H1 (cell line): ENCODE measurements around the gene TBC1D4. TPM values are rescaled to one million over a fixed set of nuclear protein-coding genes. Genes with fewer than 3 reads are reported as not detected.

Experiments
- CTCF ChIA-PET: fragments of 300-600 bp; sonication (Branson Sonifier 250); formaldehyde crosslinking; loops from one replicate; lab custom pipeline; 2021; ENCODE audit not compliant: partially characterized antibody; lab: Charles Lee
- POLR2A ChIA-PET: fragments of 300-600 bp; sonication (Branson Sonifier 250); formaldehyde crosslinking; loops from one replicate; lab custom pipeline; 2021; ENCODE audit warnings: inconsistent platforms; ENCODE audit not compliant: partially characterized antibody; lab: Charles Lee
- DNase-seq, 2 experiments: peaks; one replicate each; pipeline versions ENCODE4 v3.0.0 to v3.0.0-alpha.2; 2010 to 2022; ENCODE audit warnings: low spot score in 2 of 2, low read depth in 1 of 2, mixed read lengths in 1 of 2
- FAIRE-seq: peaks from 2 replicates; lab custom pipeline; 2011; peaks lifted over from hg19 to GRCh38; lab: Jason Lieb, UNC
- H2AFZ ChIP-seq: 2 replicates; pipeline ENCODE4 v1.8.1; 2012; ENCODE audit warnings: low read length, inconsistent platforms
- H2AK5ac ChIP-seq: 2 replicates; pipeline ENCODE4 v1.6.1; 2013; ENCODE audit warnings: low read depth, low read length
- H2BK120ac ChIP-seq: replicated peaks from 2 replicates; pipeline ENCODE3; 2013; ENCODE audit warnings: low read depth, low read length, inconsistent platforms
- H2BK12ac ChIP-seq: 2 replicates; pipeline ENCODE4 v1.6.1; 2013; ENCODE audit warnings: low read depth, low read length
- H2BK15ac ChIP-seq: 2 replicates; pipeline ENCODE4 v1.6.1; 2013; ENCODE audit warnings: low read length
- H2BK20ac ChIP-seq: 2 replicates; pipeline ENCODE4 v1.6.1; 2013; ENCODE audit warnings: low read length
- H2BK5ac ChIP-seq: 2 replicates; pipeline ENCODE4 v1.6.1; 2013; ENCODE audit warnings: low read depth, low read length
- H3K14ac ChIP-seq: 2 replicates; pipeline ENCODE4 v1.6.1; 2013; ENCODE audit warnings: inconsistent platforms; ENCODE audit not compliant: insufficient read length
- H3K18ac ChIP-seq: 2 replicates; pipeline ENCODE4 v1.6.1; 2013; ENCODE audit warnings: low read length; ENCODE audit errors: extremely low read depth
- H3K23ac ChIP-seq: 2 replicates; pipeline ENCODE4 v1.6.1; 2013; ENCODE audit warnings: inconsistent platforms; ENCODE audit not compliant: insufficient read length
- H3K23me2 ChIP-seq: 2 replicates; pipeline ENCODE4 v1.6.1; 2013; ENCODE audit warnings: low read depth, low read length
- H3K27ac ChIP-seq: 2 replicates; pipeline ENCODE4 v1.6.1; 2011; ENCODE audit warnings: low read depth, low read length, inconsistent platforms
- H3K27me3 ChIP-seq, 4 experiments: replicated peaks in 1 of 4; 1 replicate in 1 of 4; 2 replicates in 3 of 4; pipeline versions ENCODE4 v1.6.1 to v1.8.1; 2011 to 2013; ENCODE audit warnings: low read length in 3 of 4, mild to moderate bottlenecking in 3 of 4, inconsistent platforms in 2 of 4, mixed read lengths in 2 of 4, moderate library complexity in 1 of 4; ENCODE audit not compliant: control insufficient read depth in 3 of 4, insufficient read depth in 3 of 4; ENCODE audit errors: extremely low read depth in 1 of 4
- H3K36me3 ChIP-seq, 4 experiments: 2 replicates each; pipeline versions ENCODE4 v1.6.1 to v1.8.1; 2011 to 2013; ENCODE audit warnings: mild to moderate bottlenecking in 4 of 4, low read length in 3 of 4, moderate library complexity in 2 of 4, control low read depth in 1 of 4, inconsistent platforms in 1 of 4; ENCODE audit not compliant: insufficient read depth in 4 of 4, control insufficient read depth in 2 of 4
- H3K4ac ChIP-seq: replicated peaks from 2 replicates; pipeline ENCODE3; 2013; ENCODE audit warnings: low read length, low read depth, mixed read lengths, inconsistent platforms; ENCODE audit not compliant: insufficient read length
- H3K4me1 ChIP-seq, 4 experiments: replicated peaks in 1 of 4; 1 replicate in 1 of 4; 2 replicates in 3 of 4; pipeline versions ENCODE4 v1.6.1 to v1.8.1; 2011 to 2013; ENCODE audit warnings: low read length in 3 of 4, inconsistent platforms in 2 of 4, mixed read lengths in 1 of 4; ENCODE audit not compliant: insufficient read depth in 4 of 4, control insufficient read depth in 3 of 4
- H3K4me2 ChIP-seq, 2 experiments: 2 replicates each; pipeline versions ENCODE4 v1.6.1 to v1.8.1; 2011 to 2013; ENCODE audit warnings: low read depth in 2 of 2, low read length in 2 of 2, control low read depth in 1 of 2, inconsistent platforms in 1 of 2, mild to moderate bottlenecking in 1 of 2; ENCODE audit not compliant: insufficient read depth in 1 of 2
- H3K4me3 ChIP-seq, 4 experiments: fragments of 200-600, 300-600 bp in 1 of 4; sonication (generic), shearing (Covaris generic), sonication (Bioruptor Twin) in 1 of 4; 2 replicates each; pipeline versions ENCODE4 v1.5.1 to v1.8.1; 2011 to 2016; ENCODE audit warnings: low read length in 4 of 4, low read depth in 3 of 4, control low read depth in 2 of 4, inconsistent platforms in 2 of 4, mild to moderate bottlenecking in 2 of 4, mixed read lengths in 1 of 4, moderate library complexity in 1 of 4; ENCODE audit not compliant: insufficient read depth in 2 of 4; ENCODE audit errors: extremely low read depth in 1 of 4
- H3K56ac ChIP-seq: replicated peaks from 2 replicates; pipeline ENCODE3; 2013; ENCODE audit warnings: low read depth, mild to moderate bottlenecking, mixed read lengths, low read length, inconsistent platforms; ENCODE audit not compliant: insufficient read length
- H3K79me1 ChIP-seq: 2 replicates; pipeline ENCODE4 v1.6.1; 2013; ENCODE audit warnings: low read depth, low read length, control low read depth
- H3K79me2 ChIP-seq, 2 experiments: 2 replicates each; pipeline versions ENCODE4 v1.6.1 to v1.8.1; 2012 to 2013; ENCODE audit warnings: low read length in 2 of 2, mild to moderate bottlenecking in 2 of 2, inconsistent platforms in 1 of 2; ENCODE audit not compliant: insufficient read depth in 2 of 2, control insufficient read depth in 1 of 2
- H3K9ac ChIP-seq, 4 experiments: replicated peaks in 1 of 4; 1 replicate in 1 of 4; 2 replicates in 3 of 4; pipeline versions ENCODE4 v1.6.1 to v1.8.1; 2011 to 2013; ENCODE audit warnings: low read depth in 3 of 4, low read length in 3 of 4, control low read depth in 2 of 4, mild to moderate bottlenecking in 2 of 4, moderate library complexity in 2 of 4, inconsistent platforms in 1 of 4; ENCODE audit errors: extremely low read depth in 1 of 4
- H3K9me3 ChIP-seq, 2 experiments: 2 replicates each; pipeline versions ENCODE4 v1.6.1 to v1.8.1; 2012 to 2013; ENCODE audit warnings: mild to moderate bottlenecking in 2 of 2, moderate library complexity in 2 of 2, control low read depth in 1 of 2, inconsistent platforms in 1 of 2, low read depth in 1 of 2, low read length in 1 of 2, mixed read lengths in 1 of 2; ENCODE audit not compliant: insufficient read depth in 2 of 2
- H4K20me1 ChIP-seq, 2 experiments: replicated peaks in 1 of 2; 2 replicates each; pipeline versions ENCODE3 to v1.8.1; 2011 to 2013; ENCODE audit warnings: inconsistent platforms in 2 of 2, low read length in 2 of 2, mild to moderate bottlenecking in 1 of 2; ENCODE audit not compliant: insufficient read depth in 2 of 2, control insufficient read depth in 1 of 2
- H4K5ac ChIP-seq: 2 replicates; pipeline ENCODE4 v1.6.1; 2013; ENCODE audit warnings: low read length, low read depth, mixed read lengths, inconsistent platforms; ENCODE audit not compliant: insufficient read length
- H4K8ac ChIP-seq: 2 replicates; pipeline ENCODE4 v1.8.0; 2013; ENCODE audit warnings: mild to moderate bottlenecking, moderate library complexity, low read length, inconsistent platforms; ENCODE audit not compliant: insufficient read depth; ENCODE audit errors: extremely low read depth
- H4K91ac ChIP-seq: replicated peaks from 2 replicates; pipeline ENCODE3; 2013; ENCODE audit warnings: low read length, mixed read lengths, inconsistent platforms; ENCODE audit not compliant: insufficient read length
- ASH2L ChIP-seq: fragments of 200-600, 300-600 bp; sonication (generic); IDR thresholded peaks from one replicate; pipeline ENCODE4 v1.7.1; 2017; ENCODE audit warnings: low read length
- CHD1 ChIP-seq: IDR thresholded peaks from 2 replicates; pipeline ENCODE4 v1.6.1; 2012; ENCODE audit warnings: low read depth, low read length, improper control_type of control experiment
- FOSL1 ChIP-seq: IDR thresholded peaks from 2 replicates; pipeline ENCODE4 v1.6.1; 2011; ENCODE audit warnings: mild to moderate bottlenecking, low read depth, low read length, moderate library complexity; ENCODE audit not compliant: insufficient read depth
- HDAC6 ChIP-seq: IDR thresholded peaks from one replicate; pipeline ENCODE4 v1.7.1; 2012; ENCODE audit warnings: low read depth, mild to moderate bottlenecking, inconsistent platforms, low read length, moderate library complexity
- JUN ChIP-seq: IDR thresholded peaks from 2 replicates; pipeline ENCODE4 v1.6.1; 2011; ENCODE audit warnings: low read depth, mild to moderate bottlenecking, improper control_type of control experiment, low read length
- KDM4A ChIP-seq: IDR thresholded peaks from one replicate; pipeline ENCODE4 v1.7.1; 2012; ENCODE audit warnings: low read depth, mild to moderate bottlenecking, moderate library complexity, low read length, inconsistent platforms; ENCODE audit not compliant: severe bottlenecking
- NRF1 ChIP-seq: IDR thresholded peaks from 2 replicates; pipeline ENCODE4 v1.6.1; 2011; ENCODE audit warnings: mild to moderate bottlenecking, low read depth, low read length, improper control_type of control experiment
- PHF8 ChIP-seq: fragments of 200-600 bp; sonication (generic); conservative IDR thresholded peaks from 2 replicates; pipeline ENCODE4 v1.7.1; 2012; ENCODE audit warnings: low read depth, mild to moderate bottlenecking, inconsistent platforms, low read length, moderate library complexity
- POLR2AphosphoS5 ChIP-seq: IDR thresholded peaks from 2 replicates; pipeline ENCODE4 v1.6.1; 2011; ENCODE audit warnings: low read depth, low read length
- POU5F1 ChIP-seq: IDR thresholded peaks from 2 replicates; pipeline ENCODE4 v1.6.1; 2011; ENCODE audit warnings: low read depth, mild to moderate bottlenecking, low read length, moderate library complexity
- SIN3A ChIP-seq, 2 experiments: IDR thresholded peaks in 1 of 2; conservative IDR thresholded peaks in 1 of 2; 2 replicates each; pipeline ENCODE4 v1.6.1; 2011 to 2012; ENCODE audit warnings: low read length in 2 of 2, improper control_type of control experiment in 1 of 2, low read depth in 1 of 2, mild to moderate bottlenecking in 1 of 2
- SUZ12 ChIP-seq: fragments of 200-600 bp; sonication (generic); IDR thresholded peaks from 2 replicates; pipeline ENCODE4 v1.6.1; 2012; ENCODE audit warnings: mild to moderate bottlenecking, inconsistent platforms, low read length, moderate library complexity, mixed read lengths
- TCF12 ChIP-seq: IDR thresholded peaks from 2 replicates; pipeline ENCODE4 v1.6.1; 2011; ENCODE audit warnings: low read depth, mild to moderate bottlenecking, low read length
- WGBS, 2 experiments: shearing (Covaris generic) in 1 of 2; methylation state at CpG; one replicate each; pipeline versions ENCODE4 v1.1.6 to v1.1.7; 2013 to 2015; ENCODE audit warnings: low lambda C conversion rate in 2 of 2, mixed read lengths in 2 of 2, inconsistent platforms in 1 of 2, low coverage in 1 of 2, missing lambda C conversion rate in 1 of 2; ENCODE audit not compliant: insufficient replicate concordance in 2 of 2, insufficient coverage in 1 of 2, insufficient read length in 1 of 2; ENCODE audit errors: extremely low coverage in 1 of 2, missing lambda C conversion rate in 1 of 2; 5-methylcytosine and 5-hydroxymethylcytosine counted together
- polyA plus RNA-seq, 7 experiments: library from polyadenylated mRNA; depleted of rRNA in 3 of 7; stranded (reverse) in 5 of 7; unstranded in 2 of 7; fragments of >200 nt in 5 of 7; fragments of 200-250 nt in 2 of 7; gene quantifications; 1 replicate in 5 of 7; 2 replicates in 1 of 7; 4 replicates in 1 of 7; pipeline versions ENCODE4 v1.2.1 to v1.2.3, GENCODE V29; 2011 to 2013; ENCODE audit warnings: missing spikeins in 2 of 7, mixed read lengths in 2 of 7
- total RNA-seq: library from RNA; stranded (reverse); fragmentation: NEBNext Ultra II Directional; extraction: Animal tissue kit (Norgen Biotek cat#: 25700); gene quantifications from 2 replicates; pipeline ENCODE4 v1.2.1, GENCODE V29; 2021
- TF ChIP-seq, protein P1 (sequence below): IDR thresholded peaks from 2 replicates; pipeline ENCODE4 v1.6.1; 2011; ENCODE audit warnings: low read depth, mild to moderate bottlenecking, low read length; ENCODE audit not compliant: insufficient read depth

Gene TBC1D4
- total and polyA plus RNA-seq, 2 of the 8 experiments (the other 6 are each of a cell fraction or from before 2014, with no cell fraction given): 16.7 to 39.0 TPM

DNA sequence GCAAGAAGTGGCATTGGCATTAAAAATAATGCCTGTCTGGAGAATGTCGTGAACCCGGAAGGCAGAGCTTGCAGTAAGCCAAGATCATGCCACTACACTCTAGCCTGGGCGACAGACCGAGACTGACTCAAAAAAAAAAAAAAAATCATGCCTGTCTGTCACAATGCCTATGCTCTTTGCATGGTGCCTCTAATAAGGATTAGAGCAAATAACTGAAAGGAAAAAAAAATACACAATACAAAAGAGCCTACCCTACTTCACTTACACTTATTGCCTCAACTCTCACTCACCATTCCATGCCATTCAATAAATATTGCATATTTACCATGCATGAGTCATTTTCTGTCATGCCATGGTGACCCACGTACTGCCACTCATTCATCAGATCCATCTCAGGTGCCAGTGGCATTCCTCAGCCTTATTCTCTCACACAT lies 49.1 kb downstream of the TBC1D4 start:
- H2BK12ac ChIP-seq: no peak overlapping the region
- TF ChIP-seq SUZ12: no peak
- no peak for TF ChIP-seq ASH2L
- no peak for TF ChIP-seq POLR2AphosphoS5
- no peak for TF ChIP-seq SIN3A (conservative IDR thresholded peaks at IDR 0.05 in 1 of 2, IDR thresholded peaks at IDR 0.05 in 1 of 2; ENCODE audit: low read depth in 1 of 2, low read length in 2 of 2)
- TF ChIP-seq, protein P1, sequence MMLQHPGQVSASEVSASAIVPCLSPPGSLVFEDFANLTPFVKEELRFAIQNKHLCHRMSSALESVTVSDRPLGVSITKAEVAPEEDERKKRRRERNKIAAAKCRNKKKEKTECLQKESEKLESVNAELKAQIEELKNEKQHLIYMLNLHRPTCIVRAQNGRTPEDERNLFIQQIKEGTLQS: no peak
- no peak for TF ChIP-seq TCF12
- TF ChIP-seq NRF1: no peak
- no peak for TF ChIP-seq PHF8
- no peak for TF ChIP-seq JUN
- no peak for TF ChIP-seq KDM4A
- no peak for TF ChIP-seq POU5F1
- TF ChIP-seq CHD1: no peak
- TF ChIP-seq HDAC6: no peak
- no peak for TF ChIP-seq FOSL1

More for the DNA sequence above, 49.1 kb downstream of the TBC1D4 start:
- no peak overlapping the region for H4K8ac ChIP-seq
- no peaks in the 10 kb centered on the region for H3K27me3 ChIP-seq
- DNase-seq (no peak), FAIRE-seq (no peak)
- peaks cover 0 to 31% of the 10 kb centered on the region in 2 experiments; a peak in 2 of 4 replicates for H3K79me2 ChIP-seq
- H3K79me1 ChIP-seq: no peaks in the 10 kb centered on the region
- POLR2A ChIA-PET: interaction anchor here (0.7 kb wide), 1 partner anchor 89 kb away, joined by 3 read pairs; no protein-coding TSS in a partner anchor
- no peaks in the 10 kb centered on the region for H3K4me1 ChIP-seq
- no peak overlapping the region for H3K9ac ChIP-seq
- no peak overlapping the region for H2BK15ac ChIP-seq
- H4K20me1 ChIP-seq: peaks cover 0 to 2% of the 10 kb centered on the region in 2 experiments
- H3K18ac ChIP-seq: no peak overlapping the region
- H3K9me3 ChIP-seq: no peaks in the 10 kb centered on the region; a peak in 1 of 4 replicates
- CTCF ChIA-PET: interaction anchor here (0.9 to 2.0 kb wide), 2 partner anchors 27 to 66 kb away, joined by 3 to 6 read pairs; no protein-coding TSS in a partner anchor
- no peak overlapping the region for H2BK5ac ChIP-seq
- H2BK120ac ChIP-seq: no peak overlapping the region
- no peak overlapping the region for H4K5ac ChIP-seq
- H3K4ac ChIP-seq: no peak overlapping the region
- no peak overlapping the region for H2AK5ac ChIP-seq
- no peaks in the 10 kb centered on the region for H3K36me3 ChIP-seq
- no peak overlapping the region for H4K91ac ChIP-seq
- H3K14ac ChIP-seq: no peak overlapping the region
- no peak overlapping the region for H3K23ac ChIP-seq
- H3K4me2 ChIP-seq: no peak overlapping the region
- H3K27ac ChIP-seq: no peak overlapping the region
- no peaks in the 10 kb centered on the region for H3K23me2 ChIP-seq
- no peak overlapping the region for H3K56ac ChIP-seq
- no peak overlapping the region for H2AFZ ChIP-seq
- no peak overlapping the region for H3K4me3 ChIP-seq
- no peak overlapping the region for H2BK20ac ChIP-seq
- WGBS, 2 experiments: 93% methylated on average over 5 of the region's 5 CpGs; no CpG with 5 or more reads in 1 of the 2 experiments
